Measurements from ENCODE around the gene EHMT2. TPM values are rescaled to one million over a fixed set of nuclear protein-coding genes. Genes with fewer than 3 reads are reported as not detected.

EHMT2 gene
- polyA plus RNA-seq, 1 donor (not counting 4 experiments of a cell fraction or from before 2014, with no cell fraction given), result 17.7 TPM

DNA sequence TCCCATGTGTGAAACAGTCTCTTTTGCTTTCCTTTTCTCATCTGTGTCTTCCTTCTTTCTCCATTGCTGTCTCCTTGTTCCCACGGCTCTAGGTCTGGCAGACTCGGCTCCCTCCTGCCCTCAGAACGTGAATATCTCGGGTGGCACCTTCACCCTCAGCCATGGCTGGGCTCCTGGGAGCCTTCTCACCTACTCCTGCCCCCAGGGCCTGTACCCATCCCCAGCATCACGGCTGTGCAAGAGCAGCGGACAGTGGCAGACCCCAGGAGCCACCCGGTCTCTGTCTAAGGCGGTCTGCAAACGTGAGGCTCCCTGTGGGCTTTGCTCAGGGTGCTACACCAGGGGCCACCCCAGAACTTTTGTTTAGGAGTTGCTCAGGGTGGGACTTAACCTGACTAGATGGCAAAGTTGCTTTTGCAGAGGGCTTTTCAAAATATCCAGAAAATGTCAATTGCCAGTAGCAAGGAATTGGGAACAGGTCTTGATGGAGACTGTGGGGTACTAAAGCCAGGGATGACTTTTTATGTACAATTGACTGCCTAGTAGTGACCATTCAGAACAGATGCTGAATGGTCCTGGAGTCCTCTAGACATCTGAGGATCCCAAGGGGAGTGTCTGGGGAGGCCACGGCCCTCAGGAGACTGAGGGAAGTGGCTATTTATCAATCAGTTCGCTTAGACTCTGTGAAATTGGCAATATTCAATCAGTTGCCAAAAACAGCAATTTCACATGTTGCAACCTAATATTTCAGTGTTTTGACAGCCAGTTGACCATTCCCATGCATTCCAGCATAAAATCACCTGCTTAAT is 30.6 kb upstream of the EHMT2 start:
- H4K20me1 ChIP-seq (ENCODE audit: control insufficient read depth, extremely low read depth, insufficient read depth, low read length), result no peaks in the 10 kb centered on the region
- no peaks in the 10 kb centered on the region for H3K4me1 ChIP-seq (ENCODE audit: control insufficient read depth, extremely low read depth, insufficient read depth, low read length)
- DNase-seq (ENCODE audit: low read depth, low spot score), result no peak
- H3K9ac ChIP-seq (ENCODE audit: control insufficient read depth, extremely low read depth, insufficient read depth, low read length), result no peak overlapping the region
- no peak overlapping the region for H3K4me3 ChIP-seq (ENCODE audit: control insufficient read depth in 2 of 3, extremely low read depth in 1 of 3, insufficient read depth in 2 of 3, low read depth in 1 of 3, low read length in 3 of 3)
- no peaks in the 10 kb centered on the region for H3K9me1 ChIP-seq (ENCODE audit: control insufficient read depth, extremely low read depth, insufficient read depth, low read length)
- H3K36me3 ChIP-seq (ENCODE audit: control insufficient read depth in 2 of 2, extremely low read depth in 1 of 2, insufficient read depth in 2 of 2, low read length in 2 of 2), result no peaks in the 10 kb centered on the region
- H2AFZ ChIP-seq (ENCODE audit: control insufficient read depth, low read length), result no peak overlapping the region
- TF ChIP-seq, protein P1, sequence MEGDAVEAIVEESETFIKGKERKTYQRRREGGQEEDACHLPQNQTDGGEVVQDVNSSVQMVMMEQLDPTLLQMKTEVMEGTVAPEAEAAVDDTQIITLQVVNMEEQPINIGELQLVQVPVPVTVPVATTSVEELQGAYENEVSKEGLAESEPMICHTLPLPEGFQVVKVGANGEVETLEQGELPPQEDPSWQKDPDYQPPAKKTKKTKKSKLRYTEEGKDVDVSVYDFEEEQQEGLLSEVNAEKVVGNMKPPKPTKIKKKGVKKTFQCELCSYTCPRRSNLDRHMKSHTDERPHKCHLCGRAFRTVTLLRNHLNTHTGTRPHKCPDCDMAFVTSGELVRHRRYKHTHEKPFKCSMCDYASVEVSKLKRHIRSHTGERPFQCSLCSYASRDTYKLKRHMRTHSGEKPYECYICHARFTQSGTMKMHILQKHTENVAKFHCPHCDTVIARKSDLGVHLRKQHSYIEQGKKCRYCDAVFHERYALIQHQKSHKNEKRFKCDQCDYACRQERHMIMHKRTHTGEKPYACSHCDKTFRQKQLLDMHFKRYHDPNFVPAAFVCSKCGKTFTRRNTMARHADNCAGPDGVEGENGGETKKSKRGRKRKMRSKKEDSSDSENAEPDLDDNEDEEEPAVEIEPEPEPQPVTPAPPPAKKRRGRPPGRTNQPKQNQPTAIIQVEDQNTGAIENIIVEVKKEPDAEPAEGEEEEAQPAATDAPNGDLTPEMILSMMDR (optimal IDR thresholded peaks at IDR 0.05 in 1 of 3, IDR thresholded peaks at IDR 0.05 in 1 of 3, conservative IDR thresholded peaks at IDR 0.05 in 1 of 3; ENCODE audit: extremely low read depth in 1 of 3, insufficient read depth in 2 of 3, low read length in 3 of 3), result no peak
- TF ChIP-seq EZH2 (IDR thresholded peaks at IDR 0.05; ENCODE audit: low read length), result no peak
- FAIRE-seq, result no peak
- H3K4me2 ChIP-seq (ENCODE audit: control insufficient read depth, extremely low read depth, insufficient read depth, low read depth, low read length), result no peak overlapping the region
- dilution Hi-C loops (cut with MboI; ENCODE audit: extremely low pct_ligation_motif_present, low sequenced_read_pairs), result no loop called here
- no peaks in the 10 kb centered on the region for H3K79me2 ChIP-seq (ENCODE audit: control insufficient read depth, insufficient read depth, low read length)
- no peak overlapping the region for H3K27ac ChIP-seq (ENCODE audit: control insufficient read depth, insufficient read depth, low read length)
- H3K9me3 ChIP-seq (ENCODE audit: control insufficient read depth, low read depth, low read length), result no peaks in the 10 kb centered on the region
- H3K27me3 ChIP-seq (ENCODE audit: control insufficient read depth, extremely low read depth, insufficient read depth, low read length), result peaks cover 7% of the 10 kb centered on the region

DNA sequence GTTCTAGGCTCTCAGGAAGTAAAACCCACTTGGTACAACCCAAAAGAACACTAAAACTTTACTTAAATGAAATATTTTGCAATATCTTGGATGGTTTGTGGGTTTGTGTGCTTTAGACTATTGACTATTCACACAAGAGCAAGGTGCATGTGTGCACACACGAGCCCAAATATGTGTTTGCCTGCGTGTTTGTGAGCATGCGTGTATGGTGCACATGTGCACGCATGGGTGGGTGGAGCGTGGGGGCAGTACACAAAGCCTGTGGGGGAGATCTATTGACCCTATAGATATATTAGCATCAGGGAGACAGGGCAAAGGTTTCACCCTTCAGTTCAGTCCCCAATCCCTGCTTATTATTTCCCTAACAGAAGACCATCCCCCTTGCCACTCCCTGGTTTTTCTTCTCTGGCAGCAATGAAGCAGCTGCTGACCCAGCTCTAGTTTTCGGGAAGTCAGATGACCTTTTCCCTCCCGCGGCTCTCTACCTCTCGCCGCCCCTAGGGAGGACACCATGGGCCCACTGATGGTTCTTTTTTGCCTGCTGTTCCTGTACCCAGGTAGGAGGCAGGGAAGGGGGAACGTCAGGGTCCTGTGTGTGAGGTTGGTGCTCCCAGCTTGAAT is 29.9 kb upstream of the EHMT2 start, which contains the start of gene C2:
Gene C2 (plus strand): TSS at position 476 of the 621 bp plus-strand sequence. CDS start 36 bp downstream, at position 512.
- Histone ChIP-seq H3K9me3 (ENCODE audit: control insufficient read depth, low read depth, low read length) (no peaks in the 10 kb centered on the region), H3K79me2 (ENCODE audit: control insufficient read depth, insufficient read depth, low read length) (no peaks in the 10 kb centered on the region), H3K36me3 (ENCODE audit: control insufficient read depth in 2 of 2, extremely low read depth in 1 of 2, insufficient read depth in 2 of 2, low read length in 2 of 2) (no peaks in the 10 kb centered on the region), H2AFZ (ENCODE audit: control insufficient read depth, low read length) (no peak within 1 kb of the TSS), H3K27me3 (ENCODE audit: control insufficient read depth, extremely low read depth, insufficient read depth, low read length) (peaks cover 7% of the 10 kb centered on the region), H3K4me3 (ENCODE audit: control insufficient read depth in 2 of 3, extremely low read depth in 1 of 3, insufficient read depth in 2 of 3, low read depth in 1 of 3, low read length in 3 of 3) (no peak within 1 kb of the TSS), H3K4me2 (ENCODE audit: control insufficient read depth, extremely low read depth, insufficient read depth, low read depth, low read length) (no peak within 1 kb of the TSS), H3K9ac (ENCODE audit: control insufficient read depth, extremely low read depth, insufficient read depth, low read length) (no peak within 1 kb of the TSS), H3K27ac (ENCODE audit: control insufficient read depth, insufficient read depth, low read length) (no peak within 1 kb of the TSS), H4K20me1 (ENCODE audit: control insufficient read depth, extremely low read depth, insufficient read depth, low read length) (no peaks in the 10 kb centered on the region), H3K9me1 (ENCODE audit: control insufficient read depth, extremely low read depth, insufficient read depth, low read length) (no peaks in the 10 kb centered on the region), H3K4me1 (ENCODE audit: control insufficient read depth, extremely low read depth, insufficient read depth, low read length) (no peaks in the 10 kb centered on the region)
- no peak for DNase-seq (ENCODE audit: low read depth, low spot score)
- dilution Hi-C loops (cut with MboI; ENCODE audit: extremely low pct_ligation_motif_present, low sequenced_read_pairs), result no loop called here
- TF ChIP-seq, protein P1 (optimal IDR thresholded peaks at IDR 0.05 in 1 of 3, IDR thresholded peaks at IDR 0.05 in 1 of 3, conservative IDR thresholded peaks at IDR 0.05 in 1 of 3; ENCODE audit: extremely low read depth in 1 of 3, insufficient read depth in 2 of 3, low read length in 3 of 3), result no peak
- no peak for TF ChIP-seq EZH2 (IDR thresholded peaks at IDR 0.05; ENCODE audit: low read length)
- no peak for FAIRE-seq
